Body of pancreas (tissue), 4 donors: ENCODE results near the gene CDK5RAP2. TPM values are rescaled to one million over a fixed set of nuclear protein-coding genes. Genes with fewer than 3 reads are reported as not detected.

Source experiments
- ATAC-seq: fragments of 150-250 bp; one replicate; pipeline ENCODE4 v1.9.1; 2016
- DNase-seq, 4 donors: peaks; one replicate each; pipeline ENCODE4 v3.0.0-alpha.2; 2019
- H3K27ac ChIP-seq, 4 donors: fragments of 200-600 bp; sonication (generic); 1 replicate in 3 of 4; 2 replicates in 1 of 4; pipeline versions ENCODE4 v1.5.1 to v1.6.1; 2016 to 2019; ENCODE audit warnings: mild to moderate bottlenecking in 1 of 4, mixed read lengths in 1 of 4, moderate library complexity in 1 of 4
- H3K27me3 ChIP-seq, 2 donors: fragments of 200-600 bp; sonication (generic); one replicate each; pipeline ENCODE4 v1.6.0; 2016; ENCODE audit warnings: mild to moderate bottlenecking in 1 of 2
- H3K36me3 ChIP-seq, 2 donors: fragments of 200-600 bp; sonication (generic); replicated peaks in 1 of 2; 2 replicates each; pipeline ENCODE4 v1.5.1; 2016; ENCODE audit warnings: low read depth in 2 of 2; ENCODE audit not compliant: insufficient read depth in 1 of 2
- H3K4me1 ChIP-seq: fragments of 200-600 bp; sonication (generic); one replicate; pipeline ENCODE4 v1.6.0; 2016
- H3K4me3 ChIP-seq, 2 donors: fragments of 200-600 bp; sonication (generic); 1 replicate in 1 of 2; 2 replicates in 1 of 2; pipeline ENCODE4 v1.5.1; 2016 to 2019
- H3K9me3 ChIP-seq, 3 donors: fragments of 200-600 bp; sonication (generic); 1 replicate in 2 of 3; 2 replicates in 1 of 3; pipeline ENCODE4 v1.5.1; 2016
- CTCF ChIP-seq, 7 experiments: fragments of 450-650 bp in 4 of 7; fragments of 200-600 bp in 3 of 7; sonication (generic) in 3 of 7; IDR thresholded peaks; one replicate each; pipeline ENCODE4 v1.5.1; 2016 to 2019; ENCODE audit warnings: antibody characterized with exemption in 7 of 7
- POLR2A ChIP-seq, 3 donors: fragments of 450-650 bp; IDR thresholded peaks; one replicate each; pipeline ENCODE4 v1.6.1; 2016; ENCODE audit warnings: antibody characterized with exemption in 3 of 3, mild to moderate bottlenecking in 2 of 3
- WGBS, 2 donors: methylation state at CpG; one replicate each; pipeline ENCODE4 v1.1.5; 2017; 5-methylcytosine and 5-hydroxymethylcytosine counted together
- intact Hi-C: fragments of 100-400 bp; cut with DNase I; formaldehyde crosslinking; loops from one replicate; pipeline ENCODE4 v1.15.1; 2023
- total RNA-seq, 2 donors: library from RNA; depleted of rRNA; stranded (reverse); fragments of >200 nt; gene quantifications; one replicate each; pipeline ENCODE4 v1.1.0, GENCODE V29; 2016

The CDK5RAP2 gene
- total RNA-seq, 2 donors from 2014 or later = 21.5 to 45.5 TPM

- H3K27me3 ChIP-seq = no peaks in the 10 kb centered on the region
- no peak for DNase-seq
- no peak overlapping the region for H3K27ac ChIP-seq
- intact Hi-C loops = no loop called here
- TF ChIP-seq CTCF (IDR thresholded peaks at IDR 0.05) = no peak
- no peak for TF ChIP-seq POLR2A (IDR thresholded peaks at IDR 0.05)
- H3K36me3 ChIP-seq = no peaks in the 10 kb centered on the region
- no peak for ATAC-seq
- H3K4me3 ChIP-seq = no peak overlapping the region
- WGBS, 2 donors = 58 to 61% methylated on average over 2 of the region's 2 CpGs
- no peaks in the 10 kb centered on the region for H3K4me1 ChIP-seq
- H3K9me3 ChIP-seq = no peaks in the 10 kb centered on the region
Measured at GRCh38 chr9:120363697-120364096, 216.3 kb downstream of the CDK5RAP2 start.

GRCh38 chr9:120362446-120362845 lies 217.5 kb downstream of the CDK5RAP2 start:
- Histone ChIP-seq H3K9me3 (no peaks in the 10 kb centered on the region), H3K36me3 (no peaks in the 10 kb centered on the region), H3K4me1 (no peaks in the 10 kb centered on the region), H3K4me3 (no peak overlapping the region), H3K27ac (no peak overlapping the region), H3K27me3 (no peaks in the 10 kb centered on the region)
- ATAC-seq (no peak), DNase-seq (no peak)
- no peak for TF ChIP-seq POLR2A (IDR thresholded peaks at IDR 0.05)
- TF ChIP-seq CTCF (IDR thresholded peaks at IDR 0.05) = no peak
- intact Hi-C loops = no loop called here
- WGBS, 2 donors = 53 to 56% methylated on average over 3 of the region's 3 CpGs

GRCh38 chr9:120361551-120361950 lies 218.4 kb downstream of the CDK5RAP2 start:
- ATAC-seq = no peak
- Histone ChIP-seq H3K27ac (no peak overlapping the region), H3K9me3 (no peaks in the 10 kb centered on the region), H3K4me1 (no peaks in the 10 kb centered on the region), H3K36me3 (no peaks in the 10 kb centered on the region), H3K27me3 (no peaks in the 10 kb centered on the region), H3K4me3 (no peak overlapping the region)
- DNase-seq = no peak
- intact Hi-C loops = no loop called here
- WGBS, 2 donors = 72 to 73% methylated on average over 4 of the region's 4 CpGs
- TF ChIP-seq POLR2A (IDR thresholded peaks at IDR 0.05) (no peak), CTCF (IDR thresholded peaks at IDR 0.05) (no peak)

GRCh38 chr9:120360510-120360909 lies 219.5 kb downstream of the CDK5RAP2 start:
- Histone ChIP-seq H3K27me3 (no peaks in the 10 kb centered on the region), H3K4me1 (no peaks in the 10 kb centered on the region), H3K9me3 (no peaks in the 10 kb centered on the region), H3K4me3 (no peak overlapping the region), H3K27ac (no peak overlapping the region), H3K36me3 (no peaks in the 10 kb centered on the region)
- WGBS, 2 donors = 84 to 86% methylated on average over 4 of the region's 4 CpGs
- intact Hi-C loops = no loop called here
- TF ChIP-seq POLR2A (IDR thresholded peaks at IDR 0.05) = no peak
- TF ChIP-seq CTCF (IDR thresholded peaks at IDR 0.05) = no peak
- ATAC-seq (no peak), DNase-seq (no peak)

GRCh38 chr9:120360046-120360445 lies 219.9 kb downstream of the CDK5RAP2 start:
- no peak for TF ChIP-seq CTCF (IDR thresholded peaks at IDR 0.05)
- TF ChIP-seq POLR2A (IDR thresholded peaks at IDR 0.05) = no peak
- intact Hi-C loops = no loop called here
- H3K36me3 ChIP-seq = no peaks in the 10 kb centered on the region
- H3K4me1 ChIP-seq = no peaks in the 10 kb centered on the region
- DNase-seq (no peak), ATAC-seq (no peak)
- no peak overlapping the region for H3K27ac ChIP-seq
- no peaks in the 10 kb centered on the region for H3K27me3 ChIP-seq
- 85 to 93% methylated on average over 4 of the region's 4 CpGs for WGBS, 2 donors
- H3K4me3 ChIP-seq = no peak overlapping the region
- H3K9me3 ChIP-seq = no peaks in the 10 kb centered on the region
